Left renal cortex interstitium (tissue), 4 donors: ENCODE measurements around the gene ZNF519. TPM values are rescaled to one million over a fixed set of nuclear protein-coding genes. Genes with fewer than 3 reads are reported as not detected.

Experiments
- DNase-seq, 4 donors: peaks; one replicate each; pipeline ENCODE4 v3.0.0-alpha.2; 2013; ENCODE audit warnings: low read depth in 4 of 4, low spot score in 2 of 4, missing footprints in 1 of 4
- polyA plus RNA-seq, 4 donors: library from polyadenylated mRNA; unstranded; fragments of 120-200 nt; gene quantifications; one replicate each; pipeline ENCODE4 v1.2.1, GENCODE V29; 2013; ENCODE audit not compliant: insufficient read length in 4 of 4

ZNF519 gene
- polyA plus RNA-seq, 4 donors, result 9.4 to 18.2 (median 13.6) TPM

- no peak for DNase-seq
Observed at GRCh38 chr18:14100503-14101286, 31.5 kb downstream of the ZNF519 start.

- DNase-seq, result no peak
Observed at GRCh38 chr18:14098428-14098827, 33.8 kb downstream of the ZNF519 start.

GRCh38 chr18:14097761-14098160, 34.5 kb downstream of the ZNF519 start:
- DNase-seq, result no peak

GRCh38 chr18:14093307-14093915, 38.8 kb downstream of the ZNF519 start:
- DNase-seq, result no peak

GRCh38 chr18:14092625-14093306, 39.5 kb downstream of the ZNF519 start:
- DNase-seq, result no peak

GRCh38 chr18:14089781-14090180, 42.5 kb downstream of the ZNF519 start:
- no peak for DNase-seq

- DNase-seq, result no peak
Observed at GRCh38 chr18:14089191-14089590, 43.0 kb downstream of the ZNF519 start.

- peak in 3 of 4 donors; percentile 28 to 51 (median 34) for DNase-seq
Observed at GRCh38 chr18:14086458-14087231, 45.6 kb downstream of the ZNF519 start.

GRCh38 chr18:14085770-14086457, 46.3 kb downstream of the ZNF519 start:
- DNase-seq, result no peak

- DNase-seq, result no peak
Observed at GRCh38 chr18:14075196-14075595, 57.0 kb downstream of the ZNF519 start.

GRCh38 chr18:14074187-14074586, 58.0 kb downstream of the ZNF519 start:
- DNase-seq, result no peak

- DNase-seq, result no peak
Observed at GRCh38 chr18:14053661-14054060, 78.6 kb downstream of the ZNF519 start.

Other genes with a start within 250 kb of the ZNF519 start
- under 1 TPM in 2 of 4 donors, not detected in 2; 0.04 to 0.25 TPM for gene MC2R, start 216.9 kb downstream of the ZNF519 start, polyA plus RNA-seq